Tibial nerve (tissue), 4 donors: Measurements from ENCODE around the gene TGM6. TPM values are rescaled to one million over a fixed set of nuclear protein-coding genes. Genes with fewer than 3 reads are reported as not detected.
A peak's percentile ranks its signal among the peaks of the same experiment; 100 is the strongest.

ENCODE experiments used
- DNase-seq, 2 donors: peaks; one replicate each; pipeline ENCODE4 v3.0.0-alpha.2; 2019; ENCODE audit warnings: low spot score in 2 of 2
- H3K27ac ChIP-seq, 4 donors: fragments of 200-600 bp; sonication (generic) in 3 of 4; one replicate each; pipeline ENCODE4 v1.5.1; 2017 to 2019; ENCODE audit warnings: mild to moderate bottlenecking in 1 of 4
- H3K27me3 ChIP-seq, 2 donors: fragments of 200-600 bp; sonication (generic) in 1 of 2; one replicate each; pipeline versions ENCODE4 v1.5.1 to v1.6.0; 2017 to 2019
- H3K36me3 ChIP-seq, 3 donors: fragments of 200-600 bp; sonication (generic); one replicate each; pipeline ENCODE4 v1.5.1; 2018 to 2019
- H3K4me1 ChIP-seq, 4 donors: fragments of 200-600 bp; sonication (generic) in 3 of 4; one replicate each; pipeline ENCODE4 v1.5.1; 2017 to 2019
- H3K4me3 ChIP-seq, 4 donors: fragments of 200-600 bp; sonication (generic) in 3 of 4; one replicate each; pipeline ENCODE4 v1.5.1; 2017 to 2019; ENCODE audit warnings: mild to moderate bottlenecking in 1 of 4, moderate library complexity in 1 of 4
- H3K9me3 ChIP-seq, 4 donors: fragments of 200-600 bp; sonication (generic) in 3 of 4; one replicate each; pipeline ENCODE4 v1.5.1; 2017 to 2019
- CTCF ChIP-seq, 5 experiments: fragments of 200-600 bp in 3 of 5; fragments of 450-650 bp in 2 of 5; sonication (generic) in 3 of 5; IDR thresholded peaks; one replicate each; pipeline ENCODE4 v1.5.1; 2016 to 2019; ENCODE audit warnings: antibody characterized with exemption in 5 of 5, mild to moderate bottlenecking in 3 of 5, moderate library complexity in 2 of 5
- EP300 ChIP-seq, 2 donors: sonication (generic); formaldehyde crosslinking; IDR thresholded peaks; one replicate each; pipeline ENCODE4 v1.6.1; 2017; ENCODE audit warnings: antibody characterized with exemption in 2 of 2, mild to moderate bottlenecking in 1 of 2
- POLR2A ChIP-seq, 2 donors: fragments of 450-650 bp; IDR thresholded peaks; one replicate each; pipeline ENCODE4 v1.6.1; 2017; ENCODE audit warnings: antibody characterized with exemption in 2 of 2, mild to moderate bottlenecking in 2 of 2, moderate library complexity in 2 of 2
- WGBS, 2 donors: methylation state at CpG; one replicate each; pipeline ENCODE4 v1.1.5; 2018; 5-methylcytosine and 5-hydroxymethylcytosine counted together
- total RNA-seq, 4 donors: library from RNA; depleted of rRNA; stranded (reverse); fragments of >200 nt; gene quantifications; one replicate each; pipeline ENCODE4 v1.1.0, GENCODE V29; 2016

Gene TGM6
- total RNA-seq, 4 donors from 2014 or later, result not detected

- DNase-seq, result no peak
- H3K27ac ChIP-seq, result no peak overlapping the region
- 81 to 84% methylated on average over 9 of the region's 9 CpGs for WGBS, 2 donors
- no peak for TF ChIP-seq POLR2A (IDR thresholded peaks at IDR 0.05)
- TF ChIP-seq EP300 (IDR thresholded peaks at IDR 0.05), result no peak
- no peak for TF ChIP-seq CTCF (IDR thresholded peaks at IDR 0.05)
- H3K9me3 ChIP-seq, result no peaks in the 10 kb centered on the region
- H3K27me3 ChIP-seq, result no peaks in the 10 kb centered on the region
- no peaks in the 10 kb centered on the region for H3K4me1 ChIP-seq
- H3K4me3 ChIP-seq, result no peak overlapping the region
- no peaks in the 10 kb centered on the region for H3K36me3 ChIP-seq
These were observed 45.4 kb upstream of the TGM6 start for GRCh38 chr20:2335096-2335870.

GRCh38 chr20:2336471-2336870 is 44.2 kb upstream of the TGM6 start:
- no peaks in the 10 kb centered on the region for H3K27me3 ChIP-seq
- DNase-seq, result no peak
- H3K9me3 ChIP-seq, result no peaks in the 10 kb centered on the region
- no peak for TF ChIP-seq EP300 (IDR thresholded peaks at IDR 0.05)
- TF ChIP-seq CTCF (IDR thresholded peaks at IDR 0.05), result no peak
- TF ChIP-seq POLR2A (IDR thresholded peaks at IDR 0.05), result no peak
- H3K36me3 ChIP-seq, result no peaks in the 10 kb centered on the region
- WGBS, 2 donors, result 87 to 94% methylated on average over 3 of the region's 4 CpGs
- H3K4me3 ChIP-seq, result no peak overlapping the region
- H3K27ac ChIP-seq, result no peak overlapping the region
- no peaks in the 10 kb centered on the region for H3K4me1 ChIP-seq

GRCh38 chr20:2337142-2337541 is 43.6 kb upstream of the TGM6 start:
- Histone ChIP-seq H3K9me3 (no peaks in the 10 kb centered on the region), H3K4me1 (no peaks in the 10 kb centered on the region), H3K27ac (no peak overlapping the region), H3K36me3 (no peaks in the 10 kb centered on the region), H3K4me3 (no peak overlapping the region), H3K27me3 (no peaks in the 10 kb centered on the region)
- TF ChIP-seq CTCF (IDR thresholded peaks at IDR 0.05) (no peak), EP300 (IDR thresholded peaks at IDR 0.05) (no peak), POLR2A (IDR thresholded peaks at IDR 0.05) (no peak)
- WGBS, 2 donors, result 86 to 87% methylated on average over 5 of the region's 5 CpGs
- peak in 1 of 2 donors; percentile 32 for DNase-seq

GRCh38 chr20:2338411-2339066 is 42.2 kb upstream of the TGM6 start:
- H3K4me1 ChIP-seq, result no peaks in the 10 kb centered on the region
- H3K27ac ChIP-seq, result no peak overlapping the region
- no peaks in the 10 kb centered on the region for H3K27me3 ChIP-seq
- no peaks in the 10 kb centered on the region for H3K36me3 ChIP-seq
- H3K4me3 ChIP-seq, result no peak overlapping the region
- no peaks in the 10 kb centered on the region for H3K9me3 ChIP-seq
- 59 to 65% methylated on average over 5 of the region's 5 CpGs for WGBS, 2 donors
- TF ChIP-seq CTCF (IDR thresholded peaks at IDR 0.05), result no peak
- no peak for TF ChIP-seq EP300 (IDR thresholded peaks at IDR 0.05)
- no peak for DNase-seq

- Histone ChIP-seq H3K27ac (no peak overlapping the region), H3K9me3 (no peaks in the 10 kb centered on the region), H3K36me3 (no peaks in the 10 kb centered on the region), H3K4me1 (no peaks in the 10 kb centered on the region), H3K4me3 (no peak overlapping the region), H3K27me3 (no peaks in the 10 kb centered on the region)
- WGBS, 2 donors, result 83 to 86% methylated on average over 11 of the region's 11 CpGs
- TF ChIP-seq CTCF (IDR thresholded peaks at IDR 0.05) (no peak), POLR2A (IDR thresholded peaks at IDR 0.05) (no peak), EP300 (IDR thresholded peaks at IDR 0.05) (no peak)
- no peak for DNase-seq
These were observed 40.6 kb upstream of the TGM6 start for GRCh38 chr20:2340136-2340535.
